GM18909 (cell line): Measurements from ENCODE around the gene PIP4K2A.
"Not testable (repeated sequence)": the region's sequence is repeated elsewhere in the genome, so short reads cannot be mapped to it uniquely, and the experiment has no call there.

Source experiments
- ATAC-seq: cut with Tn5 transposase; IDR thresholded peaks from one replicate; pipeline ENCODE4 v1.9.1; 2021; ENCODE audit warnings: mild to moderate bottlenecking; ENCODE audit not compliant: unreplicated experiment, poor library complexity

Gene PIP4K2A

DNA sequence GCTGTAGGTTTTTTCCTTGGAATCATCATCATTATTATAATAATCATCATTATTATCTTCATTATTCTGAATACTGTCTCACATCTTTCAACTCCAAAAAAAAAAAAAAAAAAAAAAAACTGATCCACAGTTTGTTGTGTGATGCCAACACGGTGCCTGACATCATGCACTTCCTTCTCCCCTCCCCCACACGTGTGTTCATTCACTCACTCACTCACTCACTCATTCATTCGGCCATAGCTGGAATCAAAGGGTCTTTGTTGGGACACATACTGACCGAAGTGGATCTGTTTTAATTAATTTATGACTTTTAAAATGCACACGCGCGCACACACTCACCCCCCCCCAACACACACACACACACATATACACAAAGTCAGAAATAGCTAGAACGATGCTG lies 177.8 kb downstream of the PIP4K2A start:
- ATAC-seq = no peak

DNA sequence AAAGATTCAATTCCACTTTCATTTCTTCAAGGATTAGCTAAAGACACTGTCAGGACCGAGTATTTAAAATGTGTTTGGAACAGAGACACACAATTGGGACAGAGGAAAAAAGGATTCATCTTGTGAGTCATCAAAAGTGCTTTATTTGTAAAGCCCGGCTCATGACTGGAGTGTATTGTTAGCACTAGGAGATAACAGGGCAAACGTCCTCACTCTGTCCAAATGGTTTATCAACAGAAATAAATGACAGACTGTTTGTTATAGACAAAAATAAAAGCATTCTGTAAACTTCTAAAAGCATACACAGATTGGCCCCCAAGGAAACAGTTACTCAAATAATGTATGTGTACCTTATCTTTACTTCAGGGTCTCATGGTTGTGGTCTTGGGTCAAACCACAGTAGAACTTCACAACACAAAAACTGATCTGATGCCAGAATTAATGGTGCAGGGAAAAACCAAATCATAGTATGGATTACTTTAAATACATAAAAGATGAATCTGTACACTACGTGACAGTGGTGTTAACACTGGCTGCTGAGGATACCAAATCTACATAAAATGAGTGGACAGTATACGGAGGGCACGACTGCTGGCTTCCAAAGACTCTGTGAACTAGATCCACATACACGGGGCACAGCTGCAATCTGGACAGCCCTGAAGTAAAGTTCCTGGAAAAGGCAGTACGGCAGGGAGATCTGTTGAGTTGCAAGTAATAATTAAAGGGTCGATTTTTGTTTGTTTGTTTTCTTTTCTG lies 179.4 kb downstream of the PIP4K2A start:
- no peak for ATAC-seq

DNA sequence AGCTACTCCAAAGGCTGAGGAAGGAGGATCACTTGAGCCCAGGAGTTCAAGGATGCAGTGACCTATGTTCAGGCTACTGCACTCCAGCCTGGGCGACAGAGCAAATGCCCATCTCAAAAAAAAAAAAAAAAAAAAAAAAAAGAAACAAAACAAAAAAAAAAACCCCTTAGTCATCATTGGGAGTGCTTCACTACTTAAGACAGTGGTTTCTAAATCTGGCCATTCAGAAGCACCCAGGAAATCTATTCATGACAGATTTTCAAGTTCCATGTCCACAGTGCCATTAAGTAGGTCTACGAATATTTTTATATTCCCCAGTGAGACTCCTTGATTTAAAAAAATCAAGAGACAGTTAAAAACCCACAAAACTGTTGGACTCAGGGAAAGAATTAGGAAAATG lies 182.9 kb downstream of the PIP4K2A start:
- no peak for ATAC-seq

DNA sequence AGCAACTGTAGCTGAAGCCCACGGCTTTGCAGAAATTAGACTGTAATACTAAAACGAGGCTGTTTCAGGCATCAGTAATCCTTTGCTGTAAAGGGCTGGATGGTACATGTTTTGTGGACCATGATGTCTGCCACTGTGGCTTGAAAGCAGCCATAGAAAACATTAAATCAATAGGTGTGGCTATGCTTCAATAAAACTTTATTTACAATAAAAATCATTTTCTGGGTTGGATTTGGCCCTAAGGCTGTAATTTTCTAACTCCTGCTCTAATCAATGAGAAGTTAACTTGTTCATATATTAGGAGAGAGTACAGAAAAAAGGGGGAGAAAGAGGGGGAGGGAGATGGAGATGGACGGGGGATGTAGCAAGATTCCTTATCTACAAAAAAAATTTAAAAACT lies 183.4 kb downstream of the PIP4K2A start:
- no peak for ATAC-seq

GRCh38 chr10:22527520-22527919 lies 186.9 kb downstream of the PIP4K2A start:
- ATAC-seq = no peak

- ATAC-seq = not testable (repeated sequence)
These were observed 190.0 kb downstream of the PIP4K2A start for GRCh38 chr10:22524333-22524732.

DNA sequence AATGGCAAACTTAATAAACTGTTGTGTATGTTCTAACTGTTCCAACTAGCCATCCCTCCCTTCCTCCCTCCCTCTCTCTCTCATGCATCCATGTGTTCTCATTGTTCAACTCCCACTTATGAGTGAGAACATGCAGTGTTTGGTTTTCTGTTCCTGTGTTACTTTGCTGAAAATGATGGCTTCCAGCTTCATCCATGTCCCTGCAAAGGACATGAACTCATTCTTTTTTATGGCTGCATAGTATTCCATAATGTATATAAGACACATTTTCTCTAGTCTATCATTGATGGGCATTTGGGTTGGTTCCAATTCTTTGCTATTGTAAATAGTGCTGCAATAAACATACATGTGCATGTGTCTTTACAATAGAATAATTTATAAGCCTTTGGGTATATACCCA lies 193.7 kb downstream of the PIP4K2A start:
- ATAC-seq = not testable (repeated sequence)

DNA sequence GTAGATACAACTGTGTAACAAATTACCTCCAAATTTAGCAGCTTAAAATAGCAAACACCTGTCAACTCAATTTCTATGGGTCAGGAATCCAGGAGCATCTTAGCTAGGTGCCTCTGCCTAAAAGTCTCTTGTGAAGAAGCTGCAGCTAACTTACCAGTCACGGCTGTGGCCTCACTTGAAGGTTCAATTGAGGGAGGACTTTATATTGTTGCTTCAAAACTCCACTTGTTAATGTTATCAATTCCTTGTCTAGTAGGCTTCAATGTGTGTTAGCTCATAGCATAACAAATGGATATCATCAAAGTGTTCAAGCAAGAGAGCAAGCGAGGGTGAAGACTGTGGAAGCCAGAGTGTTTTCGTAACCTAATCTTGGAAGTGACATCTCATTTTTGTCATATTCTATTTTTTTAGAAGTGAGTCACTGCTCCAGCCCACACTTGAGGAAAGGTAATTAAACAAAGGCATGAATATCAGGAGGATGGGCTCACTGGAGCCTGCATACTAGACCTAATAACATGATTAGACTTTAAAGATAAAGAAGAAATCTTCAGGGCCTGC lies 196.1 kb downstream of the PIP4K2A start:
- ATAC-seq = no peak

DNA sequence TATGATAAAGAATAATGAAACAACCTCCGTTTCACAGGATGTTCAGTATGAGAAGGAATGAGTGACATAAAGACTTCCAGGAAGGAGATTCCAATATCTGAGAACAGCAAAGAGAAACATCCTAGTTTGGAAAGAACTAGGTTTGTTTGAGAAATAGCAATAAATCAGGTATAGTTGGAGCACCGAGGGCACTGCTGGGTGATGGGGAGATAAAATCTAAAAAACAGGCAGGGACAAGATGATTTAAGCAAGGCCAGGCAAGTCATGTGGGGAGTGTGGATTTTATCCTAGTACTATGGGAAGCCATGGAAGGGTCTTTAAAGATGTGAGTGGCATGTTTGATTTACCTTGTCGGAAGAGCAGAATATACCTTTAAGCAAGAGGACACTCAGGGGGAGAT lies 199.4 kb downstream of the PIP4K2A start:
- no peak for ATAC-seq

- ATAC-seq = not testable (repeated sequence)
These were observed 200.0 kb downstream of the PIP4K2A start for GRCh38 chr10:22514414-22514758.

DNA sequence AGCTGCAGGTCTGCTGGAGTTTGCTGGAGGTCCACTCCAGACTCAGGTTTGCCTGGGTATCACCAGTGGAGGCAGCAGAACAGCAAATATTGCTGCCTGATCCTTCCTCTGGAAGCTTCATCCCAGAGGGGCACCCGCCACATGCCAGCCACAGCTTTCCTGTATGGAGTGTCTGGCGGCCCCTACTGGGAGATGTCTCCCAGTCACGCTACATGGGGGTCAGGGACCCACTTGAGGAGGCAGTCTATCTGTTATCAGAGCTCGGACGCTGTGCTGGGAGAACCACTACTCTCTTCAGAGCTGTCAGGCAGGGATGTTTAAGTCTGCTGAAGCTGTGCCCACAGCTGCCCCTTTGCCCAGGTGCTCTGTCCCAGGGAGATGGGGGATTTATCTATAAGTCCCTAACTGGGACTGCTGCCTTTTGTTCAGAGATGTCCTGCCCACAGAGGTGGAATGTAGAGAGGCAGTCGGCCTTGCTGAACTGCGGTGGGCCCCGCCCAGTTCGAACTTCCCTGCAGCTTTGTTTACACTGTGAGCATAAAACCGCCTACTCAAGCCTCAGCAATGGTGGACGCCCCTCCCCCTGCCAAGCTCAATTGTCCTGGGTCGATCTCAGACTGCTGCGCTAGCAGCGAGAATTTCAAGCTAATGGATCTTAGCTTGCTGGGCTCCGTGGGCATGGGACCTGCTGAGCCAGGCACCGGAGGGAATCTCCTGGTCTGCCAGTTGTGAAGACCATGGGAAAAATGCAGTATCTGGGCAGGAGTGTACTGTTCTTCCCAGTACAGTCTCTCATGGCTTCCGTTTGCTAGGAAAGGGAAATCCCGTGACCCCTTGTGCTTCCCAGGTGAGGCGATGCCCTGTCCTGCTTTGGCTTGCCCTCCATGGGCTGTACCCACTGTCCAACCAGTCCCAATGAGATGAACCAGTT lies 200.6 kb downstream of the PIP4K2A start:
- not testable (repeated sequence) for ATAC-seq

DNA sequence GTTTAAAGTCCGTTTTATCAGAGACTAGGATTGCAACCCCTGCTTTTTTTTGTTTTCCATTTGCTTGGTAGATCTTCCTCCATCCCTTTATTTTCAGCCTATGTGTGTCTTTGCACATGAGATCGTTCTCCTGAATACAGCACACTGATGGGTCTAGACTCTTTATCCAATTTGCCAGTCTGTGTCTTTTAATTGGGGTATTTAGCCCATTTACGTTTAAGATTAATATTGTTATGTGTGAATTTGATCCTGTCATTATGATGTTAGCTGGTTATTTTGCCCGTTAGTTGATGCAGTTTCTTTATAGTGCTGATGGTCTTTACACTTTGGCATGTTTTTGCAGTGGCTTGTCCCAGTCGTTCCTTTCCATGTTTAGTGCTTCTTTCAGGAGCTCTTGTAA lies 202.4 kb downstream of the PIP4K2A start:
- ATAC-seq = not testable (repeated sequence)

GRCh38 chr10:22508214-22508613 lies 206.2 kb downstream of the PIP4K2A start:
- not testable (repeated sequence) for ATAC-seq

DNA sequence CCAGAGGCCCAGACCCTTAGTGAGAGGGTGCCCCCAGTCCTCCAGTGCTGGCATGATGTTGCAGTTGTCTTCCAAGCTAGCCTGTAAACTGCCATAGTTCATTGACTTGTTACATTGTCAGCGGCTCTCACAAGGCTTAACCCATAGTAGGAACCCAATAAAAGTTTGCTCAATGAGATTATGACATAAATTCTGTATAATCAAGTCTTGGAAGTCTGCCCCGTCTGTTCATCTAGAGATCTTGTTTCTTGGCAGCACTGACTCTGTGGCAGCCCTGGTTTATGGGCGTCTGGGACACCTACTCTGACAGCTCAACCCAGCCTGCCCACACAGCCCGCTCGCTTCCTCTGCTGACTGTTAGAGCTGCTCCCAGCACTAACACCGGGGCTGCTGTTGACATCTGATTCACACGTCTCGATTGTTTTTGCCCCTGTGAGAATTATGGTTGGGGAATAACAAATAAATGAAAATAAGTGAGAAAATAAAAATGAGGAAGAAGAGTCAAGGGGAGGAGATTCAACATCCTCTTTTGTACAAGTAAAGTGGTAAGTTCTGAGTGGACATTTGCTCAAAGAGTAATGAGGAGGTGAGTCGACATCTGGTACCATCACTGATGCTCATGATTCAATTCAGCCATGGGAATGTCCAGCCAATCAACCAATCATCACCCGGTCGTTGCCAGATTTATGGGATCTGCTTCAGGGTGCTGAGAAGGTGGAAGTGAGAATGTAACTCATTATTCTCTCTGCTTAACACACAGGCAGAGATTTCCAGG lies 208.3 kb downstream of the PIP4K2A start:
- no peak for ATAC-seq

DNA sequence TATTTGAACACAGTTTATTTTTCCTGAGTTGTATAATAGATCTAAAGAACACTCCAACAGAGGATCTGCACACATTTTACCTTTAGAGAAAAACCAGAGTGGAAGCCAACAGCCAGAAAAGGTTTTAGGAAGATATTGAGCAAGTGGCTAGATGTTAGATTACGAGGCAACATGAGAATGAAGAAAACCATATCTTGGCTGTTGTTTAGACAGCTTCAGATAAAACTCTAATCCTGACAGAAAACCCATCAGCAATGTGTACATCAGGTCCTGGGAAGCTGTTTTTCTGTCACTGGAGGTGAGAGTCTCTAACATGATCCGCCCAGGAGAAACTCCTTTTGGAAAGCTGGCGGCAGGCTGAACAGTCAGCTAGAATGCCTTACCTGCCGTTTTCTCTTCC lies 209.6 kb downstream of the PIP4K2A start:
- ATAC-seq = no peak

- no peak for ATAC-seq
These were observed 210.9 kb downstream of the PIP4K2A start for GRCh38 chr10:22503315-22504088.

GRCh38 chr10:22501863-22502262 lies 212.5 kb downstream of the PIP4K2A start:
- ATAC-seq = no peak

DNA sequence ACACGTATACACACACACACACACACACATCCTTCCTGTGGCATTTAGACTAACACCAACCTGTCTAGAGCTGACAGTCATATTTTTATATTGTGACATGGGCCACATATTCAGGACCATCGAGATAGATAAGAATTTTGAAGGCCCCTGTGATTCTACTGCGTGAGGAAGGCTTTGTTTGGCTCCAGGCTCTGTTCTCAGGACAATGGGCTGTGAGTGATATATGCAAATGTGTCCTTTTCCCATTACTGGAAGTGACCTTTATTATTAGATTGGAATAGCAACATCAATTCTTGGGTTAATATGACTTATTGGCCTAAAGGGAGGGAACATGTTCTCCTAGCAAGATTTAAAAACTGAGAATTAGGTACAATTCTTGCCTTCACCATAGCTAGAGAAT lies 213.0 kb downstream of the PIP4K2A start:
- no peak for ATAC-seq

DNA sequence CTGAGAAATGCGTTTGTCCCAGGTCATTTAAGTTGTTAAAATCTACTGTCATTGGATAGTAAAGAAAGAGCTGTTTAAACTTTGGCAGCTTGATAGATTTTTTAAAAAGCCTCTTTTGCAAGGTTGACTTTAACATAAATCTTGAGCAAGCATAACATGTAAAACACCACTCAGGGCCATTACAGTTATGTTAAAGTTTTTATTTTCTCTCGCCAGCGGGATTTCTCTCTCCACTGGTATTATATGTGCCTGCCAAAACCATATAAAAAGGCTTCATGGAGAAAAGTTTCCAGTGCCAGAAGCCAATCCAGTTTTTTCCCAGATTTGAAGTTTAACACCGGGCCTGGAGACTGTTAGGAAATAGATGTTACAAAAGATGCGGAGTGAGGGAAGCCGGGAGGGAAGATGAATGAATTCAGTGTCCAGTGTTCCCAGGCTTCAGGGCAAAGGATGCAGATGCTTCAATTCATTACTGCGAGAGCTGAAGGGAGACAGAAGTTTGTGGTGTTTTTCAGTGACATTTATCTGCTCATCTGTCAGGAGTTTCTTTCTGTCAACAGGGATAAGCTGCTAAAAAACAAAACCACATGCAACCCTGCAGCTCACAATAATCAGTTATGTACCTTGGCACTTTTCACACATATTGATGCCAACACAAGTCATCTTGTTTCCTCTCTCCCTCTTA lies 213.6 kb downstream of the PIP4K2A start:
- no peak for ATAC-seq
